A549 treated with AZD9567 at 1 μM for 4 hours (cell line): ENCODE results near the gene KMO. TPM values are rescaled to one million over a fixed set of nuclear protein-coding genes. Genes with fewer than 3 reads are reported as not detected.

Experiments
- total RNA-seq: library from RNA; stranded (reverse); fragments of 200-300 nt; extraction: Qiagen RNA extraction; gene quantifications from 5 replicates; pipeline ENCODE4 v1.2.3, GENCODE V29; 2022; ENCODE audit not compliant: insufficient read depth

KMO gene
- total RNA-seq, result 0.53 to 1.6 TPM (median 0.80 TPM) in 4 of 5 replicates, not detected in the other

GRCh38 chr1:241532162-241532531, at the start of gene KMO:
Gene KMO, plus strand, starts transcription at chr1:241532378. Its CDS starts 67 bp downstream, at chr1:241532445.

GRCh38 chr1:241519308-241520079, 12.7 kb upstream of the KMO start, which contains the start of gene FH:
Gene FH, minus strand, starts transcription at chr1:241519755. Its CDS starts 33 bp downstream, at chr1:241519722.

GRCh38 chr1:241640149-241640866, 108.1 kb downstream of the KMO start, which contains the start of the genes CHML and OPN3:
Gene CHML, minus strand, starts transcription at chr1:241640369. Its CDS starts 4,603 bp downstream, at chr1:241635766.
Gene OPN3, minus strand, starts transcription at chr1:241640369. Its CDS starts 115 bp downstream, at chr1:241640254.

Other genes starting within 250 kb of the KMO start
- 0.07 TPM in 1 of 5 replicates, not detected in the others for gene RGS7, start 175.2 kb upstream of the KMO start, total RNA-seq
- 87.6 to 92.2 TPM (median 90.4 TPM) in 5 replicates for gene FH, start 12.6 kb upstream of the KMO start, total RNA-seq
- 5.5 to 7.5 TPM (median 7.1 TPM) in 5 replicates for gene CHML, start 108.0 kb downstream of the KMO start, total RNA-seq
- gene OPN3, start 108.0 kb downstream of the KMO start, total RNA-seq, result 49.5 to 68.2 TPM (median 55.8 TPM) in 5 replicates
- gene WDR64, start 119.9 kb downstream of the KMO start, total RNA-seq, result not detected in 5 replicates